H54 (cell line): ENCODE measurements around the gene SHFL.

ENCODE experiments used
- DNase-seq: peaks from one replicate; pipeline ENCODE4 v3.0.0; 2011; ENCODE audit warnings: low spot score, mixed read lengths; ENCODE audit not compliant: insufficient read length
- FAIRE-seq: peaks from 3 replicates; lab custom pipeline; 2011; peaks lifted over from hg19 to GRCh38; lab: Jason Lieb, UNC
- POLR2A ChIP-seq: IDR thresholded peaks from 2 replicates; pipeline ENCODE4 v1.6.1; 2011; ENCODE audit warnings: low read depth, mild to moderate bottlenecking, low read length

SHFL gene

DNA sequence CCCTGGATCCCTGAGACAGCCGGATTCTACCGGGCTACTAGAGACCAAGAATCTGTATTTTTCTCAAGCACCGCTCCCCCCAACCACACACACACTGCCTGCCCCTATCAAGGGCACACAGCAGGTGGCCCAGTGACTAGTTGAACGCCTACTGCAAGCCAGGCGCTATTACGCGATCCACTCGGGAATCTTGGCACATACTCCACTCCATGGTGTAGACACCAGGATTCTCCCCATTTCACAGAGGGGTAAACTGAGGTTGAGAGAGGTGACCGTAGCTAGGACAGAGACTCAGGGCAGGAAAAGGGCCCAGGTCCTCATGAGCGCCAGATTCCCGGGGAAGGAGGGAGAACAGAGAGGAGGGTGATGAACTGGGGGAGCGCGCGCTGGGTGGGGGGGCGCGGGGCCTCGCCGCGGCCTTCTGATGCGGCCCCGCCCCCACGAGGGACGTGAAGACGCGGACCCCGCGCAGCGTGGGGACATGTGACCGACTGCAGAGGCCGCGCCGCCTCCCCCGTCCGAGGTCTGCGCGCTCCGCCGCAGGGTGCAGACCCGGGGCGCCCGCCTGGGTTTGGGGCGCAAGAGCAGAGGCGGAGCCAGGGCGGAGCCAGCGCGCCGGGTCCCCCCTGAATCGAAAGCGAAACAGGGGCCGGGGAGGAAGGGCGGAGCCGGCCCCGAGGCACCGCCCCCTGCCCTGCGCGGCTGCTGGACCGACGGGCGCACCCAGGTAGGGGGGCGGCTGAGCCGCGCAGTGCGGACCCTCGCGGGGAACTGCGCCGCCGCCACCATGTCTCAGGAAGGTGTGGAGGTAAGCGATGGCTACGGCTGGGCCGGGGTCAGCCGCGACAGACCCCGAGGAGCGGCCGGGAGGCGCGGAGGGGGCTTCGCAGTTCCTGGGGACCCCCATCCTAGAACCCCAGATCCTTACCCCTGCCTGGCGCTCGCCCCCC, at the start of gene SHFL:
TSS of gene SHFL (plus strand) at position 677 of the 950 bp plus-strand sequence. CDS start at position 788, 111 bp downstream.
- DNase-seq: peak; percentile 89
- no peak for FAIRE-seq
- no peak; the same call in 1 of the 2 replicates for TF ChIP-seq POLR2A

DNA sequence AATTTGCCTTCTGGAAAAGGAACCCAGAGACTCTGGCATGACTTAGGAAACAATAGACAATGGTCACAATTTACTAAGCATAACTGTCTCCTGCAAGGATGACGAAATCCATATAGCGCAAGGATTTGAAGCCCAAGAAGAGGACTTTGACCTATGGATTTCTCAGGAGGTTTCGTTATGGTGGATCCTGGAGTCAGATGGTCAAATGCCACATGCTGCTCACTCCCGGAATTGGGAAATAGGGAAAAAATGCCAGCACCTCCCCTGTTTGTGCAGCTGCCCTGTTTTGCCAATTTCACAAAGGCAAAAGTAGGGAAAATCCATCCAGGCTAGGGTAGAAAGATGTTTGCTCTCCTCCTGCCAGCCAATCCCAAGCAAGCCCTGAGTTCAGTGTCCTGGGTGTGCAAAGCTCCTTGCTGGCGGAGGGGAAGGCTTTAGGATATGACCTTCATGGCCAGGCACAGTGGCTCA, 49.5 kb upstream of the SHFL start:
- FAIRE-seq (no peak), DNase-seq (no peak)
- TF ChIP-seq POLR2A: no peak

DNA sequence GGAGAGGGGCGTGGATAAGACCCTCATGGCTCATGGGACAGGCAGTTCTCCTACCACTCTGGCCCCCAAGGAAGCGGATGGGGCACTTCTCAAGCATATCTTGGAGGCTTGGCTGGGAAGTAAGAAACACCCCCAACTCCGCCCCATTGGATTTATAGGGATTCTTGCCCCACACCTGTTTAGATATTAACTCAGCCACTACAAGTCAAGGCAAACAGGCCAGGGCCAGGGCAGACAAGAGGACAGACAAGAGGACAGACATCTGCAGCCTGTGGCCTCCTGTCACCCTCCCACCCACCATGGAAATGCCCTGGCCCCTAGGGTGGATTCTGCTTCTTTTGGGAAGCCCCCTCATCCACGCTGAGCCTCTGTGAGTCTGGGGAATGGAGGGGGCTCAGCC, 48.8 kb upstream of the SHFL start:
- no peak for FAIRE-seq
- no peak for DNase-seq
- TF ChIP-seq POLR2A: no peak

DNA sequence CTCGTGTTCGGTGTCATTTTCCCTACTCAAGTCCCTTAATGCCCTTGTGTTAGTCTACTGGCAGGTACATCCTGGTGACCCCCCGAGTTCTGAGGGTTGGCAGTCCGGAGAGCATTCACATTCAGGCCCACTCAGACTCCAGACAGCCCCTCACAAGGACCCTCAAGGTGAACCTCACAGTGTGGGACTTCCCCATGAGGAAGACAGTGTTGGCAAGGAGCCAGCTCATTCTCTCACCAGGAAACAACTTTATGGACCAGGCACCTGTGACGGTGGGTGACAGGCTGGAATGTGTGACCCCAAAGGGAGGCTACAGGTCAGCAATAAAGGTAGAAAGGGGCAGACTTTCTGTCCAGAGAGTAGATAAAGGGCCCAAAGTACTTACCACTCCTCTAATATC, 48.3 kb upstream of the SHFL start:
- TF ChIP-seq POLR2A: no peak
- DNase-seq: no peak

DNA sequence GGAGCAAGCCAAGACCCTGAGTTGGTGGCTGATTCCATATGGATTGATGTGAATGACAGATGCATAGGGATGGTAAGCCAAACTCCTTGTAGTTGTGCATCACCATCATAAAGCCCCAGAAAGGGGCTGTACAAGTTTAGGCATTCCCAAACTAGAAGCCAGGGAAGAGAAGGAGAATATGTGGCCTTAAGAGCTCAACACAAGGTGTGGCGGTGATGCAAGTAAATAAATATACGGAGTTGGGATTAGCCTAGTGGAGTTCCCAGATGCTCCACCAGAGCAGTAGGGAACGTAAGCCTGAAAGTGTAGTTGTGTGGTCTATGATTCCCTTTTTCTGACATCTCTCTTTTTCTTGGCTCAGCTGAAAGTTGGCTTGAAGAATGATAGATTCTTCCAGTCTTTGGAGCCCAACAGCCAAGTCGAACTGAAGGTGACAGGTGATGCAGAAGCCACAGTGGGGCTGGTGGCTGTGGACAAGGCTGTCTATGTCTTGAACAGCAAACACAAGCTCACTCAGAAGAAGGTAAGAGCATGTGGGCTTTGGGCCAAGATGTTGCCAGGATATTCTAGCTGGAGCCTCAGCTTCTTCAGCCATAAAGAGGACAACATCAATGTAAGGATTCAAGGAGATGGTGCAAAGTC, 42.7 kb upstream of the SHFL start:
- FAIRE-seq: no peak

More for the DNA sequence above, 48.3 kb upstream of the SHFL start:
- FAIRE-seq: no peak

DNA sequence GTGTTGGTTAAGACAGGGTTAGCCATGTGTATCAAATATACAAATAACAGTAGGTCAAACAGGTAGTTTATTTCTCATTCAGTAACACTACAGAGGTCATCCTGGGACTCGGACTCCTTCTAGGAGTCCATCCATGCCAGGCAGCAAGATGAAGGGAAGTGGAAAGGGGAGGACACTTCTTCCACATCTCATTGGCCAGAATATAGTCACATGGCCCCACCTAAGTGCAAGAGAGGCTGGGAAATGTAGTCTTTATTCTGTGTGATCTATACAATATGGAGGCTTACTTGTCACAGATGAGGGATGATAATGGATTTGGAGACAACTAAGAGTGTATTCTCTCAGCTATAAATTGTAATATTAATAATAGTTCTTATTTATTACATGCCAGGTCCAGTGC, 41.7 kb upstream of the SHFL start:
- no peak for FAIRE-seq
- no peak for TF ChIP-seq POLR2A

More for the DNA sequence above, 42.7 kb upstream of the SHFL start:
- TF ChIP-seq POLR2A: no peak
- no peak for DNase-seq

DNA sequence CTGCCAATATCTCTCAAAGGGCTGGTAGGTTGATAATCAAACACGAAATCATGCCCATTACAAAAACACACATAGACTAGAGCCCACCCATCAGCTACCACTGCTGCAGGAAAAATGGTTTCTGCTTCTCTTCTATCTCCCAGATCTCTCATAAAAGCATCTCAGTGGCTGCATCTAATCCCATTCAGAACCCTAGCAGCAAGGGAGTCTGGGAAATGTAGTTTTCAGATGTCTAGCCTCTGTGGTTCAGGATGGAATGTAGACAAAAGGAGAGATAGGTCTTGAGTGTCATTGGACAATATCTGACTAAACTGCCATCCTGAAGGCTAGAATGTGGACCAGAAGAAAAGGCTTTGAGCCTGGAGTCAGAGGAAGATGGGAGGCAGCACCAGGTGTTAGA, 40.7 kb upstream of the SHFL start:
- FAIRE-seq (no peak), DNase-seq (no peak)
- TF ChIP-seq POLR2A: no peak

More for the DNA sequence above, 41.7 kb upstream of the SHFL start:
- no peak for DNase-seq

DNA sequence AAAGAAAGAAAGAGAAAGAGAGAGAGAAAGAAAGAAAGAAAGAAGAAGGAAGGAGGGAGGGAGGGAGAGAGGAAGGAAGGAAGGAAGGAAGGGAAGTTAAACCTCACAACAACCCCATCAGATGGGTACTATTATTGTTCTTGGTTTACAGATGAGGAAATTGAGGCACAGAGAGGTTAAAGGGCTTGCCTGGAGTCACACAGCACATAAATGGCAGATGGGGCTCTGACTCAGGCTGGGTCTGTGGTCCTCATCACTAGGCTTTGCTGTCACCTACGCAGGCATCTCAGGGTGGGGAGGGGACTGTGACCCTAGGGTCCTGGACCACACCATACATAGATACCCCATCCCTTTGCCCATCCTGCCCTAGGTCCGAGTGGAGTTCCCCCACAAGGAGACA, 36.5 kb upstream of the SHFL start:
- FAIRE-seq: no peak
- TF ChIP-seq POLR2A: no peak
- no peak for DNase-seq

DNA sequence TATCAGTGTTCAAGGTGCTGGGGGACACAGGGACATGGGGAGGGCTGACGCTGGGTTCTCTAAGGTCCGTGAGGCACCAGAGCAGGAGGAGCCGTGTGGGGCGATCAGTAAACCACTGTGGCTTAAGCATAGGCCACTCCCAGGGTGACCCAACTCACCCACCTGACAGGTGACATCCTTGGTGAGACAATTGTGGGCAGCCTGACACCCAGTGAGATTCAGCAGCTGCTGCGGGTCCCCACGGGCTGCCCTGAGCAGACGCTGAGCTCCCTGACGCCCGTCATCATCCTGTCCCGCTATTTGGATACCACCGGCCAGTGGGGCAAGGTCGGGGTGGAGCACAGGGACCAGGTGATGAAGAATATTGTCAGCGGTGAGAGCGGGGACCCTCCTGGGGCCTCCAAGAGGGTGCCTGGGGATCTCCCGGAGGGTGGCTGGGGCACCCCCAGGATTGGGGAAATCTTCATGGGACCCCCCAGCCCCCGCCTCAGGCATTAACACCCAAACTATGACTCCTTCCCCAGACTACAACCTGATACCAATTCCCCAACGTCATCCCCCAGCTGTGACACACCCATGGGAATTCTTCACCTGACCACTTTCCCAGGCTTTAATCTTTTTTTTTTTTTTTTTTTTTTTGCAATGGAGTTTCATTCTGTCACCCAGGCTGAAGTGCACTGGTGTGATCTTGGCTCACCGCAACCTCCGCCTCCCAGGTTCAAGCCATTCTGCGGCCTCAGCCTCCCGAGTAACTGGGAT, 33.3 kb upstream of the SHFL start:
- no peak for FAIRE-seq
- DNase-seq: no peak
- no peak for TF ChIP-seq POLR2A

DNA sequence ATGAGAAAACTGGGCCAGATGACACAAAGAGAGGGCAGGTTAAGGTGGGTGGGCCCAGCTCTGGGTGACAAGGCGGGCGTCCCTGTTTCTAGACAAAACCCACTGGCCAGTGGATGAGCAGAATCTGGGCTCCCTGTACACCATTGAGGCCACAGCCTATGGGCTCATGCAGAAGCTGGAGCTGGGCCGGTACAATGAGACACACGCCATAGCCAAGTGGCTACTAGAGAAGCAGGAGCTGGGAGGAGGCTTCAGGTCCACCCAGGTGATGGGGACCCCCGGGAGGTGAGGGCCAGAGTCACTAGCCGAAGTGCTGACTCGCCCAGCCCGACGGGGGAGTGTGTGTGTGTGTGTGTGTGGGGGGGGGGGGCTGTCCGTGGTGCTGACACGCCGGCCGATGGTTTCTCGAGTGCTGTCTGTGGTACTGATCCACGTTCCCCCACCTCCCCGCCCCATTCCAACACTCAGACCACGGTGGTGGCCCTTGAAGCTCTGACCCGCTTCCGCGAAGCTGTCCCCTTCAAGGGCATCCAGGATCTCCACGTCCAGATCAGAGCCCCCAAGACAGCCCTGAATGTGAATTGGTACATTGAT, 24.3 kb upstream of the SHFL start:
- DNase-seq: no peak
- no peak for TF ChIP-seq POLR2A
- FAIRE-seq: no peak

DNA sequence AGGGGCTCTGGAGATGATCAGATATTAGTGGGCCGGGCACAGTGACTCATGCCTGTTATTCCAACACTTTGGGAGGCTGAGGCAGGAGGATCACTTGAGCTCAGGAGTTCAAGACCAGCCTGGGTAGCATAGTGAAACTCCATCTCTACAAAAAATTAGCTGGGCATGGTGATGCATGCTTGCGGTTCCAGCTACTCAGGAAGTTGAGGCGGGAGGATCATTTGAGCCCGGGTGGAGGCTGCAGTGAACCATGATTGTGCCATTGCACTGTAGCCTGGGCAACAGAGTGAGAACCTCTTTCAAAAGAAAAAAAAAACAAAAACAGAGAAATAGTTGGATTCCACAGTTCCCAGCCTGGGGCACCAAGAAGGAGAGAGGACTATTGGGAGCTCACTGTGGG, 17.9 kb upstream of the SHFL start:
- no peak for TF ChIP-seq POLR2A
- no peak for DNase-seq
- no peak for FAIRE-seq

DNA sequence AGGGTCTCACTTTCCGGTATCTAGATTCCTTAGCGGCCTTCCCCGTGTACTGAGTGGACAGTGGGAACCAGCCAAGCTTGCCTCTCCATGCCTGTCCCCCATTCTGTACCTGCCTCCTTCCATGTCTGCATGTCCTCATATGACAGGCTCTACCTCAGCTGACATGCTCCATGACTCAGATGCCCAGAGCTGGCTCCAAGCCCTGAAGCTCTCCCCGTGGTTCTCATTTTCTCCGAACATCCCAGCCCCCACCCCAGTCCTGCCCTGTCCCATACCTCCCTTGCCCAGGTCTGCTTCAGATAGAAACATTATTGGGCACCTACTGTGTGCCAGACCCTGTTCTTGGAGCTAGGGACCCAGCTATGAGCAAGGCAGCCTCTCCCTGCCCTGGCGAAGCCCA, 17.1 kb upstream of the SHFL start:
- DNase-seq: no peak
- no peak for TF ChIP-seq POLR2A
- FAIRE-seq: no peak

DNA sequence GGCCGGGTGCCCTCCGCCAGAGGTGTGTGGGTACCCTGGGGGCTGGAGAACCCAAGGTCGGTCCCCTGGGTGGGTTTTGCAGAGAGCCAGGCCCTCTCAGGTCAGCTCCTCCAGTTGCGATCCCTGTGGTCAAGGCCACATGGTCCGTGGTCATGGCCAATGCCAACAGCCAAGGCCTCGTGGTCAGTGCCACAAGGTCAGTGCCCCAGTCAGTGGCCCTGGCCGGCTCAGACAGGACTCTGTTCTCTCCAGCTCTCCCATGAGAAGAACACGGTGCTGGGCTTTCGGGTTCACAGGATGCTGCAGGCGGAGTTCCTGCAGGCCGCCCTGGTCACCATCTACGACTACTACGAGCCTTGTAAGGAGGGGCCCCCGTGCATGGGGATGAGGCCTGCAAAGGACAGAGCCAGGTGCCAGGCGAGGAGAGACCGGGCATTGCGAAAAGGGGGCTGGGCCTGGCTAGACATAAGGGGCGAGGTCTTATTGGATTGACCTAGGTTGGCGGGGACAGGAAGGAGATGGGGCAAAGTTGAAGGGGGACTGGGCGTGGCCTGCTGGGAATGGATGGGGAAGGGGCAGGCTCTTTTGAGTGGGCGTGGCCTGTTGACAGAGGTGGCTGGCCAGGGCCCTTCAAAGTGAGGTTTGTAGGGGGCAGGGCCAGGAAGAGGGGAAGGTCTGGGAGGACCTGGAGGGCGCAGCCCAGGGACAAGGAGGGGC, 15.2 kb upstream of the SHFL start:
- FAIRE-seq (no peak), DNase-seq (no peak)
- no peak for TF ChIP-seq POLR2A

DNA sequence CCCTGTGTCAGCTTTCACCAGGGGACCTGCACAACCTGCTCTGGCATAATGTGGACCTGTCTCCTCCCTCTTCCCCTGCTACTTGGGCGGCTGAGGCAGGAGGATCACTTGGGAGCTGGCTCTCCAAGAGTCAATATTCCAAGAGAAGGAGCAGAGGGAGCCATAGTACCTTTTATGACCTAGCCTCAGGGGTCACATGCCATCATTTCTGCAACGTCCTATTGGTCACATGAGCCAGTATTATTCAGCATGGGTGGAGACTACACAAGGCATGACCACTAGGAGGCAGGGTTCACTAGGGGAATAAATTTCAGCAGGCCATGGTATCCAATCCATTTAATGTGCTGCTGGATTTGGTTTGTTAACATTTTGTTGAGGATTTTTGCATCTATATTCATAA, 12.0 kb upstream of the SHFL start:
- no peak for DNase-seq
- FAIRE-seq: no peak
- TF ChIP-seq POLR2A: no peak
